ENCODE results near the gene RBMS3.
"Not testable (repeated sequence)": the region's sequence is repeated elsewhere in the genome, so short reads cannot be mapped to it uniquely, and the experiment has no call there.

RBMS3 gene

DNA sequence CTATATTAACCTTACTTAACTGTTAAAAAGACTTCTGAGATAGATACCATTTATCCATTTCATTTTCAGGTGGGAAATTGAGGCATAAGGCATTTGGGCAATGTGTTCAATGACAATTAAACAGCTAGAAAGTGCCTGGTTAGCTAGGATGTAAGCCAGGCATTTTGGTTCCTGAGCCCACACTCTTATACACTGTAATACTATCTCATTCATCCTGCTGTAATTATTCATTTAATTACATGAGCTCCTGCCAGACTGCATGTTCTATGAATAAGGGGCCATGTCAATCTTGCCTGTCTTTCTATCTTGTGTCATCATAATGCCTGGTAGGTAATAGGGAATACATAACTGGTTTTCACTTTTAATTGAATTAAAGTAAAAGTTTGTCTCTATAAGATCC, 74.0 kb downstream of the RBMS3 start:
- POLR2A ChIA-PET = no interaction called here
- CTCF ChIA-PET = no interaction called here
- no peak for DNase-seq (ENCODE audit: extremely low spot score)
- TF ChIP-seq FOXA1 (IDR thresholded peaks at IDR 0.05) (no peak), HDGF (IDR thresholded peaks at IDR 0.05; ENCODE audit: borderline replicate concordance) (no peak), L3MBTL2 (conservative IDR thresholded peaks at IDR 0.05) (no peak), FOXM1 (IDR thresholded peaks at IDR 0.05; ENCODE audit: borderline replicate concordance) (no peak), BHLHE40 (IDR thresholded peaks at IDR 0.05; ENCODE audit: borderline replicate concordance) (no peak), SUZ12 (IDR thresholded peaks at IDR 0.05) (no peak), ARNT (IDR thresholded peaks at IDR 0.05) (no peak)

DNA sequence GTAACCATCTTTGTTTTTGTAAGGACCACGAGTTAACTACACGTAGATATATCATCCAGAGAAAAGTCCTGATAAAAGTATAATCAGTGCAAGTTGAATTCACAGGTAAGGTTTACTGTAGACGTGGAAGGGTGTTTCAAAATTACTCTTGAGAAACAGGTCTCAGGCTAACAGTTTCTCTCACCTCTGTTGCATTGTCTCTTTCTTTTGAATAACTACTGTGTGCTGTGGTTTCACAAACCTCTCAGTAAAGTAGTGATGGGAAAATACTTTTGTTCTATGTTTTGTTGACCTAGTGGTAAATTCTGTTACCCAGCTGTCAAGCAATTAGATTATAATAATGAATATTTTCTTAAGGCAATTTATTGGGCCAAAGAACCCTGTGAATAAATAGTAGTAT, 75.2 kb downstream of the RBMS3 start:
- ChIA-PET POLR2A (no interaction called here), CTCF (no interaction called here)
- no peak for TF ChIP-seq L3MBTL2 (conservative IDR thresholded peaks at IDR 0.05)
- no peak for TF ChIP-seq FOXK2 (IDR thresholded peaks at IDR 0.05)
- no peak for TF ChIP-seq LEF1 (IDR thresholded peaks at IDR 0.05; ENCODE audit: borderline replicate concordance)
- TF ChIP-seq SP1 (IDR thresholded peaks at IDR 0.05) = no peak
- no peak for DNase-seq (ENCODE audit: extremely low spot score)

DNA sequence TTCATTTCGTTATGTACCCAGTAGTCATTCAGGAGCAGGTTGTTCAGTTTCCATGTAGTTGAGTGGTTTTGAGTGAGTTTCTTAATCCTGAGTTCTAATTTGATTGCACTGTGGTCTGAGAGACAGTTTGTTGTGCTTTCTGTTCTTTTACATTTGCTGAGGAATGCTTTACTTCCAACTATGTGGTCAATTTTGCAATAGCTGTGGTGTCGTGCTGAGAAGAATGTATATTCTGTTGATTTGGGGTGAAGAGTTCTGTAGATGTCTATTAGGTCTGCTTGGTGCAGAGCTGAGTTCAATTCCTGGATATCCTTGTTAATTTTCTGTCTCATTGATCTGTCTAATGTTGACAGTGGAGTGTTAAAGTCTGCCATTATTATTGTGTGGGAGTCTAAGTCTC, 79.4 kb downstream of the RBMS3 start:
- DNase-seq (ENCODE audit: extremely low spot score); POLR2A ChIA-PET; CTCF ChIA-PET: not testable (repeated sequence)

DNA sequence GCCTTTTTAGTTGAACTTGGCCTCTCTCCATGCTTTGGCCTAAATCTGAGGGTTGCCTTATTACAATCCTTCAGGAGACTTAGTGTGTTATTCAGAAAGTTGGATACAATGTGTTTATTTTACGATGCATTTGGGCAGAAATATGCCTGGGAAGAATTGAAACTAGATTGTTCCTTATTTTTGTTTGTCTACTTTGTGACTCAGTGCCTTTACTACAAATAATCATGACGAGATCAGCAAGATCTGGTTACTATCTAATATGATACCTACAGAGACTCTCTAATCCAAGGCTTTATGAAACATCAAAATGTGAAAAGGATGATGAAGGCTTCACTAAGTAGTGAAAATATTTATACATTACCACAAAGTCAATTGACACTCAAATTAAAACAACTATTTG, 82.2 kb downstream of the RBMS3 start:
- ChIA-PET CTCF (no interaction called here), POLR2A (no interaction called here)
- TF ChIP-seq BHLHE40 (IDR thresholded peaks at IDR 0.05; ENCODE audit: borderline replicate concordance) = no peak
- TF ChIP-seq SP1 (IDR thresholded peaks at IDR 0.05) = no peak
- TF ChIP-seq ZNF384 (IDR thresholded peaks at IDR 0.05) = no peak
- no peak for TF ChIP-seq HDGF (IDR thresholded peaks at IDR 0.05; ENCODE audit: borderline replicate concordance)
- TF ChIP-seq LEF1 (IDR thresholded peaks at IDR 0.05; ENCODE audit: borderline replicate concordance) = no peak
- TF ChIP-seq L3MBTL2 (conservative IDR thresholded peaks at IDR 0.05) = no peak
- TF ChIP-seq SUZ12 (IDR thresholded peaks at IDR 0.05) = no peak
- no peak for TF ChIP-seq FOXM1 (IDR thresholded peaks at IDR 0.05; ENCODE audit: borderline replicate concordance)
- no peak for TF ChIP-seq ARNT (IDR thresholded peaks at IDR 0.05)
- no peak for TF ChIP-seq TARDBP (IDR thresholded peaks at IDR 0.05)
- TF ChIP-seq ELF4 (IDR thresholded peaks at IDR 0.05) = no peak
- no peak for TF ChIP-seq NFRKB (IDR thresholded peaks at IDR 0.05)
- TF ChIP-seq, protein P1, sequence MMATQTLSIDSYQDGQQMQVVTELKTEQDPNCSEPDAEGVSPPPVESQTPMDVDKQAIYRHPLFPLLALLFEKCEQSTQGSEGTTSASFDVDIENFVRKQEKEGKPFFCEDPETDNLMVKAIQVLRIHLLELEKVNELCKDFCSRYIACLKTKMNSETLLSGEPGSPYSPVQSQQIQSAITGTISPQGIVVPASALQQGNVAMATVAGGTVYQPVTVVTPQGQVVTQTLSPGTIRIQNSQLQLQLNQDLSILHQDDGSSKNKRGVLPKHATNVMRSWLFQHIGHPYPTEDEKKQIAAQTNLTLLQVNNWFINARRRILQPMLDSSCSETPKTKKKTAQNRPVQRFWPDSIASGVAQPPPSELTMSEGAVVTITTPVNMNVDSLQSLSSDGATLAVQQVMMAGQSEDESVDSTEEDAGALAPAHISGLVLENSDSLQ (IDR thresholded peaks at IDR 0.05) = no peak
- no peak for TF ChIP-seq FOXK2 (IDR thresholded peaks at IDR 0.05)
- TF ChIP-seq FOXA1 (IDR thresholded peaks at IDR 0.05) = no peak
- no peak for TF ChIP-seq CTBP1 (IDR thresholded peaks at IDR 0.05; ENCODE audit: borderline replicate concordance)
- DNase-seq (ENCODE audit: extremely low spot score) = no peak

DNA sequence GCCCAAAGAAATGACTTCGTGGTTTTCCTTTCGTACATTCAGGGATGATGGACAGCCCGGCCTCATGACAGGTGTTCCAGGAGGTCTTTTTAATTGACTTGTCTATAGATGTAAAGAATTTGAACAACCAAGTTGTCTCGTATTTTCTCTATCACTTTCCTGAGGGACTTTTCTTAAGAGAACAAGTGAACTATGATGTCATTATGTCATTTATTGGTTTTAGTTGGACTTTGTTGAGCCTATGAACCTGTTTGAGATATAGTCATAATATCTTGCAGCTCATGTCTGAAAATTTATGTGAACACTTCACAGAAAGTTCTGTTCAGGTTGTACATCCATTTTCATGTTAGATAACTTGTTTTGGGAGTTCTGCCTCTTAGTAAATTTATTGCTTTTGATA, 89.2 kb downstream of the RBMS3 start:
- ChIA-PET POLR2A (no interaction called here), CTCF (no interaction called here)
- DNase-seq (ENCODE audit: extremely low spot score) = no peak
- TF ChIP-seq TARDBP (IDR thresholded peaks at IDR 0.05) (no peak), SUZ12 (IDR thresholded peaks at IDR 0.05) (no peak)

DNA sequence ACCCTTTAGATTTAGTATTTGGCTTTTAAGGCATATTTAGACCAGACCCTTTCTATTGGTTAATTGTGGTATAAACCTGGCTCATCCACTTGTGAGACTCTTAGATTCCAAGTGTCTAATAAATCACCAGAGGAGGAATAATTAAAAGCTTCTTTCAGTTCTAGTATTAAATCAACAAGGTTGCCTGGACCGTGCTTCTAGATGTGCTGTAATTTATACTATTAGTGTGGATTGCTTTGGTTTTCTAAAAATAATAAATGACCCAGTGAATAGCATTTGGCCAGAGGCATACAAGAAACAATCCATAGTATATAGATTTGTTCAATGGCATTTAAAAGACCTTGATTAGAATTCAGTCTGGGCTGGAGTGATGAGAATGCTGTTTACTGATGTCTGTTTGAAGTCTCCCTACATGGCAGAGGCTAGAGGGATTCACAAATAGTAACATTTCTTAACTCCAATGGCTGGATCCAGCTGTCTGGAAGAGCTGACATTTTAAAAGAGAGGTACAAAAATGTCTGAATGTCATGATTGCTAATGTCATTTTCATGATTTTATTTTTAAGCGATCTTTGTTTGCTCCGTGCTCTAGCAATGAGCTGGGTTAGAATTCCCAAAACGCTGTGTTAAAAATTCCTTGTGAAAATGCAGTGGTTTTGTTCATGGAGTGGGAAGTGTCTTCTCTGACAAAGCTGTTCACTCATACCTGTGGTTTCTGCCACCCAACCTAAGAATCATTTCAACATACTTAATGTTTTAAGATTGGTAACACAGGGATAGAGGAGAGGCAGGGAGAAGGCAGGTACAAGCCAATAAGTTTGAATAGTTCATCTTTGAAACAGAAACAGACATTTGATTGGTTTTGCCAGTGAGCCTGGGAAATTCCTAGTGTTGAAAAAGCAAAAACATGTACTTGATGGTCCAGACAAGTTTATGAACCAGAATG, 89.9 kb downstream of the RBMS3 start:
- TF ChIP-seq ELF4 (IDR thresholded peaks at IDR 0.05) (no peak), FOXM1 (IDR thresholded peaks at IDR 0.05; ENCODE audit: borderline replicate concordance) (no peak), NFRKB (IDR thresholded peaks at IDR 0.05) (no peak), ARNT (IDR thresholded peaks at IDR 0.05) (no peak), FOXK2 (IDR thresholded peaks at IDR 0.05) (no peak), HDGF (IDR thresholded peaks at IDR 0.05; ENCODE audit: borderline replicate concordance) (no peak), ZNF384 (IDR thresholded peaks at IDR 0.05) (no peak), BHLHE40 (IDR thresholded peaks at IDR 0.05; ENCODE audit: borderline replicate concordance) (no peak), LEF1 (IDR thresholded peaks at IDR 0.05; ENCODE audit: borderline replicate concordance) (no peak), CTBP1 (IDR thresholded peaks at IDR 0.05; ENCODE audit: borderline replicate concordance) (no peak), SP1 (IDR thresholded peaks at IDR 0.05) (no peak), L3MBTL2 (conservative IDR thresholded peaks at IDR 0.05) (no peak), FOXA1 (IDR thresholded peaks at IDR 0.05) (no peak), SUZ12 (IDR thresholded peaks at IDR 0.05) (no peak), TARDBP (IDR thresholded peaks at IDR 0.05) (no peak)
- TF ChIP-seq, protein P1 (IDR thresholded peaks at IDR 0.05) = no peak
- POLR2A ChIA-PET = no interaction called here
- CTCF ChIA-PET = no interaction called here
- DNase-seq (ENCODE audit: extremely low spot score) = no peak

DNA sequence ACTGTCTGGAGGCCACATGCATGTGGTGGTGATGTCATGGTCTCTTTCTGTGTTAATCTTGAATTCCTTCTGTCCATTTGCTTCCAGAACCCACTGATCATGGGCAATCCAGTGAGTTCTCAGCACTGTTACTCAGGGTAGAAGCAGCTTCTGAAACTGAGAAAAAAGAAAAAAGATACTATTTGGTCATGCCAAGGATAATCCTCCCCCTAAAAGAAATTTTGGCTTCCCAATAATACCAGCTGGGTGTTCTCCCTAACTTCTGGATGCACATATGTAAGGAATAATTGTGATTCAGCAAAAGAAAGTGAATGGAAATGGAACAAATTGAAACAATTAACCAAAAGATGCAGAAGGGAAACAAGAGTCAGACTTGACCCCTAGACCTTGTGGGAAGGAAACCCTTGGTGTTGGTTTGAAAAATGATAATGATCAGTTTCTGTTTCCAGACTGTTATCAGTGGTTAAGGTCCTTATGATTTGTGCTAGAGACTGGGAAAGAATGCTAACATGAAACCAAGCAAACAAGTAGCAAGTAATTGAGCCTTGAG, 92.3 kb downstream of the RBMS3 start:
- DNase-seq (ENCODE audit: extremely low spot score) = no peak
- TF ChIP-seq SUZ12 (IDR thresholded peaks at IDR 0.05) = no peak
- TF ChIP-seq CTBP1 (IDR thresholded peaks at IDR 0.05; ENCODE audit: borderline replicate concordance) = no peak
- no peak for TF ChIP-seq SP1 (IDR thresholded peaks at IDR 0.05)
- no peak for TF ChIP-seq ELF4 (IDR thresholded peaks at IDR 0.05)
- no peak for TF ChIP-seq FOXK2 (IDR thresholded peaks at IDR 0.05)
- no peak for TF ChIP-seq ARNT (IDR thresholded peaks at IDR 0.05)
- no peak for TF ChIP-seq FOXM1 (IDR thresholded peaks at IDR 0.05; ENCODE audit: borderline replicate concordance)
- no peak for TF ChIP-seq ZNF384 (IDR thresholded peaks at IDR 0.05)
- TF ChIP-seq L3MBTL2 (conservative IDR thresholded peaks at IDR 0.05) = no peak
- TF ChIP-seq HDGF (IDR thresholded peaks at IDR 0.05; ENCODE audit: borderline replicate concordance) = no peak
- TF ChIP-seq, protein P1 (IDR thresholded peaks at IDR 0.05) = no peak
- TF ChIP-seq NFRKB (IDR thresholded peaks at IDR 0.05) = no peak
- no peak for TF ChIP-seq FOXA1 (IDR thresholded peaks at IDR 0.05)
- no peak for TF ChIP-seq TARDBP (IDR thresholded peaks at IDR 0.05)
- no peak for TF ChIP-seq BHLHE40 (IDR thresholded peaks at IDR 0.05; ENCODE audit: borderline replicate concordance)
- no peak for TF ChIP-seq LEF1 (IDR thresholded peaks at IDR 0.05; ENCODE audit: borderline replicate concordance)
- ChIA-PET POLR2A (no interaction called here), CTCF (interaction anchor here (1.0 kb wide), 1 partner anchor 80 kb away, joined by 3 read pairs; no protein-coding TSS in a partner anchor)

All from HEK293T (cell line).